IMR-90 (cell line): ENCODE measurements around the gene GRID1. TPM values are rescaled to one million over a fixed set of nuclear protein-coding genes. Genes with fewer than 3 reads are reported as not detected.

Experiments
- ATAC-seq: fragments of 200-7000 bp; cut with Tn5 transposase; 2 replicates; pipeline ENCODE4 v1.9.1; 2020; ENCODE audit warnings: low read depth, mild to moderate bottlenecking, moderate library complexity
- BruUV-seq: library from RNA; stranded (reverse); fragments of 400-500 nt; replicated peaks from 2 replicates; lab custom pipeline; 2021; lab: Mats Ljungman, UMichigan
- CTCF ChIA-PET: fragments of 300-600 bp; formaldehyde crosslinking; extraction: SDS; loops from one replicate; lab custom pipeline; 2021; ENCODE audit warnings: antibody characterized with exemption; lab: Yijun Ruan, JAX
- POLR2A ChIA-PET: fragments of 300-600 bp; sonication (Branson Sonifier 250); formaldehyde crosslinking; loops from one replicate; lab custom pipeline; 2022; ENCODE audit warnings: antibody characterized with exemption; ENCODE audit not compliant: unreplicated experiment; lab: Charles Lee
- DNase-seq: peaks from one replicate; pipeline ENCODE4 v3.0.0; 2013
- H2AFZ ChIP-seq: replicated peaks from 2 replicates; pipeline ENCODE3; 2013; ENCODE audit warnings: low read length, mild to moderate bottlenecking; ENCODE audit not compliant: poor library complexity
- H2AK5ac ChIP-seq: 2 replicates; pipeline ENCODE4 v1.6.1; 2013; ENCODE audit warnings: low read depth, low read length, inconsistent platforms
- H2AK9ac ChIP-seq: replicated peaks from 2 replicates; pipeline ENCODE3; 2013; ENCODE audit warnings: mild to moderate bottlenecking, low read depth, low read length, moderate library complexity; ENCODE audit not compliant: poor library complexity
- H2BK120ac ChIP-seq: 2 replicates; pipeline ENCODE4 v1.6.1; 2013; ENCODE audit warnings: low read depth, low read length, inconsistent platforms
- H2BK15ac ChIP-seq: 3 replicates; pipeline ENCODE4 v1.6.1; 2013; ENCODE audit warnings: low read depth, low read length, inconsistent platforms
- H2BK20ac ChIP-seq: 2 replicates; pipeline ENCODE4 v1.6.1; 2013; ENCODE audit warnings: low read depth, mild to moderate bottlenecking, inconsistent platforms, low read length, moderate library complexity
- H2BK5ac ChIP-seq: 2 replicates; pipeline ENCODE4 v1.6.1; 2013; ENCODE audit warnings: mild to moderate bottlenecking, low read depth, low read length, inconsistent platforms; ENCODE audit not compliant: poor library complexity, severe bottlenecking
- H3K14ac ChIP-seq: replicated peaks from 2 replicates; pipeline ENCODE4 v1.6.1; 2013; ENCODE audit warnings: low read depth, low read length, inconsistent platforms
- H3K18ac ChIP-seq: 2 replicates; pipeline ENCODE4 v1.6.1; 2013; ENCODE audit warnings: low read depth, low read length, control low read depth
- H3K23ac ChIP-seq: 2 replicates; pipeline ENCODE4 v1.6.1; 2013; ENCODE audit warnings: low read depth, low read length, inconsistent platforms
- H3K27ac ChIP-seq: 2 replicates; pipeline ENCODE4 v1.5.1; 2013; ENCODE audit warnings: mild to moderate bottlenecking, control low read depth, low read length; ENCODE audit not compliant: insufficient read depth
- H3K27me3 ChIP-seq: 2 replicates; pipeline ENCODE4 v1.6.1; 2013; ENCODE audit warnings: low read length; ENCODE audit not compliant: control insufficient read depth, insufficient read depth
- H3K36me3 ChIP-seq: 2 replicates; pipeline ENCODE4 v1.6.1; 2013; ENCODE audit warnings: low read length, mixed read lengths; ENCODE audit not compliant: control insufficient read depth, insufficient read depth
- H3K4ac ChIP-seq: 2 replicates; pipeline ENCODE4 v1.6.1; 2013; ENCODE audit warnings: low read depth, low read length, inconsistent platforms
- H3K4me1 ChIP-seq: 2 replicates; pipeline ENCODE4 v1.6.1; 2013; ENCODE audit warnings: low read length, mixed read lengths; ENCODE audit not compliant: control insufficient read depth, insufficient read depth
- H3K4me2 ChIP-seq: 2 replicates; pipeline ENCODE4 v1.6.1; 2013; ENCODE audit warnings: low read depth, mild to moderate bottlenecking, control low read depth, low read length, moderate library complexity
- H3K4me3 ChIP-seq: 2 replicates; pipeline ENCODE4 v1.5.1; 2013; ENCODE audit warnings: low read depth, mild to moderate bottlenecking, control low read depth, low read length, moderate library complexity; ENCODE audit not compliant: insufficient read depth
- H3K56ac ChIP-seq: 2 replicates; pipeline ENCODE4 v1.6.1; 2013; ENCODE audit warnings: low read length, inconsistent platforms; ENCODE audit not compliant: insufficient read depth; ENCODE audit errors: extremely low read depth
- H3K79me1 ChIP-seq, 2 experiments: 2 replicates each; pipeline ENCODE4 v1.6.1; 2013; ENCODE audit warnings: low read length in 2 of 2, inconsistent platforms in 1 of 2, low read depth in 1 of 2
- H3K9ac ChIP-seq: 2 replicates; pipeline ENCODE4 v1.6.1; 2013; ENCODE audit warnings: low read depth, low read length, control low read depth
- H3K9me1 ChIP-seq: 2 replicates; pipeline ENCODE4 v1.6.1; 2013; ENCODE audit warnings: low read length, inconsistent platforms; ENCODE audit not compliant: insufficient read depth
- H3K9me3 ChIP-seq: 2 replicates; pipeline ENCODE4 v1.6.1; 2013; ENCODE audit warnings: low read length; ENCODE audit not compliant: control insufficient read depth, insufficient read depth
- H4K20me1 ChIP-seq: 2 replicates; pipeline ENCODE4 v1.6.1; 2013; ENCODE audit warnings: low read length, inconsistent platforms; ENCODE audit not compliant: insufficient read depth
- H4K5ac ChIP-seq: 2 replicates; pipeline ENCODE4 v1.6.1; 2013; ENCODE audit warnings: mild to moderate bottlenecking, low read depth, low read length, control low read depth
- H4K8ac ChIP-seq, 2 experiments: 2 replicates each; pipeline ENCODE4 v1.6.1; 2013; ENCODE audit warnings: low read depth in 2 of 2, low read length in 2 of 2, control low read depth in 1 of 2, inconsistent platforms in 1 of 2
- H4K91ac ChIP-seq: 2 replicates; pipeline ENCODE4 v1.6.1; 2013; ENCODE audit warnings: low read depth, low read length, inconsistent platforms; ENCODE audit not compliant: insufficient read depth
- CEBPB ChIP-seq: IDR thresholded peaks from 2 replicates; pipeline ENCODE4 v1.6.1; 2012; ENCODE audit warnings: low read depth, low read length, improper control_type of control experiment
- NFE2L2 ChIP-seq: fragments of 150-350 bp; IDR thresholded peaks from 2 replicates; pipeline ENCODE4 v1.6.1; 2016; ENCODE audit warnings: low read depth, mild to moderate bottlenecking, low read length
- WGBS, 2 experiments: methylation state at CpG; one replicate each; pipeline versions ENCODE4 v1.1.5 to v1.1.7; 2013; ENCODE audit warnings: missing lambda C conversion rate in 2 of 2; ENCODE audit not compliant: insufficient read length in 1 of 2; ENCODE audit errors: extremely low coverage in 2 of 2; 5-methylcytosine and 5-hydroxymethylcytosine counted together
- dilution Hi-C: fragments of 300-500 bp; cut with HindIII; formaldehyde crosslinking; loops from one replicate; pipeline ENCODE4 v1.14.3; 2018; ENCODE audit warnings: low sequenced_read_pairs; ENCODE audit not compliant: unreplicated experiment
- in situ Hi-C: fragments of 300-500 bp; cut with MboI; formaldehyde crosslinking; loops from 3 replicates; pipeline ENCODE4 v1.14.3; 2019; ENCODE audit warnings: low sequenced_read_pairs, inconsistent platforms, mixed read lengths
- intact Hi-C: fragments of 100-400 bp; cut with micrococcal nuclease; formaldehyde crosslinking; loops from 2 replicates; pipeline ENCODE4 v1.10.0; 2022
- polyA plus RNA-seq, 3 experiments: library from polyadenylated mRNA; depleted of rRNA; stranded (reverse); fragments of >200 nt; gene quantifications; 2 replicates each; pipeline ENCODE4 v1.2.3, GENCODE V29; 2012; ENCODE audit warnings: low replicate concordance in 1 of 3
- total RNA-seq: library from RNA; depleted of rRNA; stranded (reverse); fragments of >200 nt; gene quantifications from 2 replicates; pipeline ENCODE4 v1.2.3, GENCODE V29; 2012

The GRID1 gene
- total and polyA plus RNA-seq, 2 of the 4 experiments (the other 2 are of a cell fraction), result not detected

GRCh38 chr10:86230557-86231180, 135.9 kb downstream of the GRID1 start:
- Histone ChIP-seq H3K4me2 (no peak overlapping the region), H4K8ac (no peak overlapping the region), H3K4me1 (no peaks in the 10 kb centered on the region), H3K4me3 (no peak overlapping the region), H3K79me1 (no peaks in the 10 kb centered on the region), H3K27me3 (peaks cover 1% of the 10 kb centered on the region; the same call in 1 of the 2 replicates), H3K14ac (no peak overlapping the region), H2AK9ac (no peak overlapping the region), H3K27ac (no peak overlapping the region), H4K91ac (no peak overlapping the region), H3K9me1 (no peaks in the 10 kb centered on the region), H3K9ac (no peak overlapping the region), H2BK15ac (no peak overlapping the region), H3K36me3 (no peaks in the 10 kb centered on the region), H2BK120ac (no peak overlapping the region), H4K5ac (no peak overlapping the region), H3K23ac (no peak overlapping the region), H3K56ac (no peak overlapping the region), H3K18ac (no peak overlapping the region), H2AK5ac (no peak overlapping the region), H2BK5ac (no peak overlapping the region), H2AFZ (no peak overlapping the region), H2BK20ac (no peak overlapping the region), H4K20me1 (no peaks in the 10 kb centered on the region), H3K4ac (no peak overlapping the region), H3K9me3 (no peaks in the 10 kb centered on the region)
- ChIA-PET CTCF (no interaction called here), POLR2A (no interaction called here)
- no peak for DNase-seq
- TF ChIP-seq CEBPB (no peak), NFE2L2 (no peak)
- no peak for ATAC-seq
- in situ Hi-C loops, result no loop called here
- intact Hi-C loops, result no loop called here
- 40% methylated on average over 2 of the region's 7 CpGs; no CpG with 5 or more reads in 1 of the 2 experiments for WGBS, 2 experiments
- dilution Hi-C loops, result no loop called here
- BruUV-seq, result no TSS peak
